ENCODE measurements around the gene UBAP2. TPM values are rescaled to one million over a fixed set of nuclear protein-coding genes. Genes with fewer than 3 reads are reported as not detected.

Gene UBAP2
- total and polyA plus RNA-seq, 2 donors (not counting 1 experiment from before 2014, with no cell fraction given), result 15.5 to 26.2 TPM

DNA sequence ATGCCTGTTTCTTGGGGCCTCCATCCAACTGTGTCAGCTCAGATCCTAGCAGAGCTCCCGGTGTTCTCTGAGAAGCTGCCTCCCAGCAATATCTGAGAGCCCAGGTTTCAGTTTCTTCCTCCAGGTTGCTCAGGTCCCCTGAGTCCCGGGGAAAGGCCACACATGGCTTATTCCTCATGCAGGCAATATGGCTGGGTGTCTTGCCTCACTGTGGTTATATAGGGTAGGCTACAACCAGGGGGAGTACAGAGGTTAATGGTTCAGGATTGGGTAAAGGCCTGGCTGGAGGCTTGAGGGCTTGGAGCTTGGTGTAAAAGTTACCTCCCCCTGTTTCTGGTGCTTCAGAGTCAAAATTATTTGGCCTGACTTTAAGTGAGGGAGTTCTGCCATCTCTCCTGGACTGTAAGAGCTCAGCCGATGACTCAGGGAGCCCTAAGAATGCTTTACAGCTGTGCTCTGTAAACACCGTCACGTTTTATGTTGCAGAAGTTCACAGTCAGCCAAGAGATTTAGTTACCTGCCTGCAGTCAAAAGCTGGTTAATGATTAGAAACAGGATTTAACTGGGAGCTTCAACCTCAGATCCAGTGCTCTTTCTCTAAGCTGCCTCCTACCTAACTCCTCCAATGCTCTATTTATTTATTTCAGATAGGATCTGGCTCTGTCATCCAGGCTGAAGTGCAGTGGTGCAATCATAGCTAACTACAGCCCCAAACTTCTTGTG is 24.3 kb upstream of the UBAP2 start:
- H3K27ac Mint-ChIP-seq, result no peak overlapping the region
- intact Hi-C loops (cut with micrococcal nuclease), result no loop called here
- Histone ChIP-seq H2AFZ (ENCODE audit: insufficient read depth, low read depth, low read length, poor library complexity, severe bottlenecking) (no peak overlapping the region), H3K27ac (ENCODE audit: low read length in 2 of 2) (no peak overlapping the region), H4K20me1 (ENCODE audit: control insufficient read depth, insufficient read depth, low read length, poor library complexity, severe bottlenecking) (no peaks in the 10 kb centered on the region), H3K9ac (ENCODE audit: low read length) (no peak overlapping the region), H3K79me2 (ENCODE audit: control insufficient read depth, insufficient read depth, low read length) (no peaks in the 10 kb centered on the region), H3K4me2 (replicated peaks; ENCODE audit: low read depth, low read length, poor library complexity, severe bottlenecking) (no peak overlapping the region), H3K4me3 (ENCODE audit: control extremely low read depth in 1 of 5, extremely low read depth in 1 of 5, insufficient read depth in 1 of 5, low read depth in 2 of 5, low read length in 4 of 5) (no peak overlapping the region), H3K36me3 (replicated peaks in 1 of 2; ENCODE audit: control extremely low read depth in 1 of 2, control insufficient read depth in 1 of 2, extremely low read depth in 1 of 2, insufficient read depth in 2 of 2, low read length in 1 of 2) (no peaks in the 10 kb centered on the region), H3K9me3 (ENCODE audit: control extremely low read depth in 1 of 3, control insufficient read depth in 2 of 3, insufficient read depth in 1 of 3, low read length in 2 of 3) (no peaks in the 10 kb centered on the region), H3K4me1 (ENCODE audit: control insufficient read depth in 2 of 2, insufficient read depth in 2 of 2, low read length in 2 of 2) (no peaks in the 10 kb centered on the region), H3K27me3 (replicated peaks in 1 of 4; ENCODE audit: control extremely low read depth in 1 of 4, control insufficient read depth in 3 of 4, insufficient read depth in 4 of 4, low read length in 3 of 4) (peaks cover 0 to 8% (median 3%) of the 10 kb centered on the region in 4 experiments)
- TF ChIP-seq EZH2 (IDR thresholded peaks at IDR 0.05; ENCODE audit: borderline replicate concordance, insufficient read depth, low read depth, low read length, poor library complexity, severe bottlenecking), result no peak
- TF ChIP-seq, protein P1, sequence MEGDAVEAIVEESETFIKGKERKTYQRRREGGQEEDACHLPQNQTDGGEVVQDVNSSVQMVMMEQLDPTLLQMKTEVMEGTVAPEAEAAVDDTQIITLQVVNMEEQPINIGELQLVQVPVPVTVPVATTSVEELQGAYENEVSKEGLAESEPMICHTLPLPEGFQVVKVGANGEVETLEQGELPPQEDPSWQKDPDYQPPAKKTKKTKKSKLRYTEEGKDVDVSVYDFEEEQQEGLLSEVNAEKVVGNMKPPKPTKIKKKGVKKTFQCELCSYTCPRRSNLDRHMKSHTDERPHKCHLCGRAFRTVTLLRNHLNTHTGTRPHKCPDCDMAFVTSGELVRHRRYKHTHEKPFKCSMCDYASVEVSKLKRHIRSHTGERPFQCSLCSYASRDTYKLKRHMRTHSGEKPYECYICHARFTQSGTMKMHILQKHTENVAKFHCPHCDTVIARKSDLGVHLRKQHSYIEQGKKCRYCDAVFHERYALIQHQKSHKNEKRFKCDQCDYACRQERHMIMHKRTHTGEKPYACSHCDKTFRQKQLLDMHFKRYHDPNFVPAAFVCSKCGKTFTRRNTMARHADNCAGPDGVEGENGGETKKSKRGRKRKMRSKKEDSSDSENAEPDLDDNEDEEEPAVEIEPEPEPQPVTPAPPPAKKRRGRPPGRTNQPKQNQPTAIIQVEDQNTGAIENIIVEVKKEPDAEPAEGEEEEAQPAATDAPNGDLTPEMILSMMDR (IDR thresholded peaks at IDR 0.05), result no peak
- no peak overlapping the region for H3K4me3 Mint-ChIP-seq
- DNase-seq (no peak), ATAC-seq (ENCODE audit: low read depth) (no peak)
- no peaks in the 10 kb centered on the region for H3K4me1 Mint-ChIP-seq
- peaks cover 17% of the 10 kb centered on the region for H3K27me3 Mint-ChIP-seq
- ChIA-PET POLR2A (no interaction called here), CTCF (interaction anchor here (0.6 to 1.0 kb wide), 4 partner anchors 10 to 221 kb away, joined by 3 to 4 read pairs (median 3); no protein-coding TSS in a partner anchor)
- 95% methylated on average over 5 of the region's 5 CpGs for WGBS (ENCODE audit: insufficient coverage)
- no peaks in the 10 kb centered on the region for H3K9me3 Mint-ChIP-seq (ENCODE audit: insufficient read depth)

GRCh38 chr9:34072410-34072809 is 23.7 kb upstream of the UBAP2 start:
- Histone ChIP-seq H3K9ac (ENCODE audit: low read length) (no peak overlapping the region), H2AFZ (ENCODE audit: insufficient read depth, low read depth, low read length, poor library complexity, severe bottlenecking) (no peak overlapping the region), H4K20me1 (ENCODE audit: control insufficient read depth, insufficient read depth, low read length, poor library complexity, severe bottlenecking) (no peaks in the 10 kb centered on the region), H3K9me3 (ENCODE audit: control extremely low read depth in 1 of 3, control insufficient read depth in 2 of 3, insufficient read depth in 1 of 3, low read length in 2 of 3) (no peaks in the 10 kb centered on the region), H3K36me3 (replicated peaks in 1 of 2; ENCODE audit: control extremely low read depth in 1 of 2, control insufficient read depth in 1 of 2, extremely low read depth in 1 of 2, insufficient read depth in 2 of 2, low read length in 1 of 2) (no peaks in the 10 kb centered on the region), H3K27me3 (replicated peaks in 1 of 4; ENCODE audit: control extremely low read depth in 1 of 4, control insufficient read depth in 3 of 4, insufficient read depth in 4 of 4, low read length in 3 of 4) (peaks cover 0 to 8% (median 3%) of the 10 kb centered on the region in 4 experiments), H3K4me2 (replicated peaks; ENCODE audit: low read depth, low read length, poor library complexity, severe bottlenecking) (no peak overlapping the region), H3K27ac (ENCODE audit: low read length in 2 of 2) (no peak overlapping the region), H3K79me2 (ENCODE audit: control insufficient read depth, insufficient read depth, low read length) (no peaks in the 10 kb centered on the region), H3K4me3 (ENCODE audit: control extremely low read depth in 1 of 5, extremely low read depth in 1 of 5, insufficient read depth in 1 of 5, low read depth in 2 of 5, low read length in 4 of 5) (no peak overlapping the region), H3K4me1 (ENCODE audit: control insufficient read depth in 2 of 2, insufficient read depth in 2 of 2, low read length in 2 of 2) (no peaks in the 10 kb centered on the region)
- H3K27me3 Mint-ChIP-seq, result peaks cover 19% of the 10 kb centered on the region
- no peak overlapping the region for H3K27ac Mint-ChIP-seq
- ChIA-PET CTCF (interaction anchor here (1.0 kb wide), 1 partner anchor 220 kb away, joined by 3 read pairs; no protein-coding TSS in a partner anchor), POLR2A (interaction anchor here (0.6 kb wide), 1 partner anchor 27 kb away, joined by 3 read pairs; no protein-coding TSS in a partner anchor)
- DNase-seq, result no peak
- TF ChIP-seq, protein P1 (IDR thresholded peaks at IDR 0.05), result no peak
- no peak for TF ChIP-seq EZH2 (IDR thresholded peaks at IDR 0.05; ENCODE audit: borderline replicate concordance, insufficient read depth, low read depth, low read length, poor library complexity, severe bottlenecking)
- no peak for ATAC-seq (ENCODE audit: low read depth)
- intact Hi-C loops (cut with micrococcal nuclease), result no loop called here
- H3K9me3 Mint-ChIP-seq (ENCODE audit: insufficient read depth), result no peaks in the 10 kb centered on the region
- no peaks in the 10 kb centered on the region for H3K4me1 Mint-ChIP-seq
- no peak overlapping the region for H3K4me3 Mint-ChIP-seq
- 89% methylated on average over 1 of the region's 2 CpGs for WGBS (ENCODE audit: insufficient coverage)
